Endothelial cell of umbilical vein (primary cell): ENCODE results near the gene UBL7. TPM values are rescaled to one million over a fixed set of nuclear protein-coding genes. Genes with fewer than 3 reads are reported as not detected.

Experiments
- BruUV-seq: library from RNA; stranded (reverse); fragments of 400-500 nt; replicated peaks from 2 replicates; lab custom pipeline; 2021; lab: Mats Ljungman, UMichigan
- CTCF ChIA-PET: fragments of 300-600, 350-600 bp; sonication (Branson Sonifier 250); formaldehyde crosslinking; loops from one replicate; lab custom pipeline; 2021; ENCODE audit warnings: antibody characterized with exemption, inconsistent platforms; lab: Charles Lee
- POLR2A ChIA-PET: fragments of 300-600, 350-600 bp; sonication (Branson Sonifier 250); formaldehyde crosslinking; loops from one replicate; lab custom pipeline; 2021; ENCODE audit warnings: antibody characterized with exemption, inconsistent platforms; lab: Charles Lee
- DNase-seq: peaks from one replicate; pipeline ENCODE4 v3.0.0-alpha.2; 2011; ENCODE audit warnings: low read depth, low spot score
- FAIRE-seq: peaks from 2 replicates; lab custom pipeline; 2011; peaks lifted over from hg19 to GRCh38; lab: Jason Lieb, UNC
- H2AFZ ChIP-seq: 2 replicates; pipeline ENCODE4 v1.6.0; 2012; ENCODE audit warnings: low read depth, low read length, control low read depth, inconsistent platforms
- H3K27ac ChIP-seq: 2 replicates; pipeline ENCODE4 v1.5.1; 2011; ENCODE audit warnings: low read depth, mild to moderate bottlenecking, control low read depth, low read length, moderate library complexity; ENCODE audit not compliant: insufficient read depth
- H3K27me3 ChIP-seq, 2 experiments: 2 replicates each; pipeline versions ENCODE4 v1.6.0 to v1.6.1; 2011; ENCODE audit warnings: low read length in 2 of 2, mixed read lengths in 1 of 2; ENCODE audit not compliant: control insufficient read depth in 2 of 2, insufficient read depth in 2 of 2
- H3K36me3 ChIP-seq, 2 experiments: 2 replicates in 1 of 2; 3 replicates in 1 of 2; pipeline ENCODE4 v1.5.1; 2011; ENCODE audit warnings: low read length in 2 of 2, mild to moderate bottlenecking in 1 of 2, moderate library complexity in 1 of 2; ENCODE audit not compliant: control insufficient read depth in 2 of 2, insufficient read depth in 2 of 2; ENCODE audit errors: extremely low read depth in 1 of 2
- H3K4me1 ChIP-seq: 3 replicates; pipeline ENCODE4 v1.5.1; 2011; ENCODE audit warnings: mild to moderate bottlenecking, low read length; ENCODE audit not compliant: control insufficient read depth, insufficient read depth; ENCODE audit errors: extremely low read depth
- H3K4me2 ChIP-seq: 2 replicates; pipeline ENCODE4 v1.6.1; 2011; ENCODE audit warnings: low read length, control low read depth, mixed read lengths; ENCODE audit not compliant: insufficient read depth
- H3K4me3 ChIP-seq, 3 experiments: fragments of 200-600 bp in 1 of 3; sonication (generic), shearing (Covaris generic) in 1 of 3; replicated peaks in 1 of 3; 2 replicates each; pipeline ENCODE4 v1.5.1; 2011 to 2016; ENCODE audit warnings: control low read depth in 3 of 3, low read length in 3 of 3, mild to moderate bottlenecking in 2 of 3, inconsistent platforms in 1 of 3, low read depth in 1 of 3, moderate library complexity in 1 of 3; ENCODE audit not compliant: insufficient read depth in 1 of 3
- H3K79me2 ChIP-seq: 2 replicates; pipeline ENCODE4 v1.6.0; 2012; ENCODE audit warnings: low read length, inconsistent platforms; ENCODE audit not compliant: control insufficient read depth, insufficient read depth
- H3K9ac ChIP-seq: replicated peaks from 2 replicates; pipeline ENCODE3; 2011; ENCODE audit warnings: low read length, control low read depth; ENCODE audit not compliant: insufficient read depth; ENCODE audit errors: extremely low read depth
- H3K9me1 ChIP-seq: replicated peaks from 3 replicates; pipeline ENCODE4 v1.6.0; 2011; ENCODE audit warnings: mild to moderate bottlenecking, low read length; ENCODE audit not compliant: control insufficient read depth, insufficient read depth; ENCODE audit errors: extremely low read depth
- H3K9me3 ChIP-seq: replicated peaks from 2 replicates; pipeline ENCODE4 v1.5.1; 2012; ENCODE audit warnings: low read length, inconsistent platforms; ENCODE audit not compliant: control insufficient read depth, insufficient read depth
- H4K20me1 ChIP-seq: replicated peaks from 2 replicates; pipeline ENCODE3; 2011; ENCODE audit warnings: mild to moderate bottlenecking, low read length; ENCODE audit not compliant: control insufficient read depth, insufficient read depth; ENCODE audit errors: extremely low read depth
- CTCF ChIP-seq, 2 donors: IDR thresholded peaks; 1 replicate in 1 of 2; 2 replicates in 1 of 2; pipeline ENCODE4 v1.5.1; 2011; ENCODE audit warnings: low read length in 2 of 2, mild to moderate bottlenecking in 2 of 2, moderate library complexity in 2 of 2, control low read depth in 1 of 2, inconsistent platforms in 1 of 2, low read depth in 1 of 2; ENCODE audit not compliant: insufficient read depth in 1 of 2; ENCODE audit errors: extremely low read depth in 1 of 2
- EZH2 ChIP-seq: IDR thresholded peaks from 2 replicates; pipeline ENCODE4 v1.6.1; 2012; ENCODE audit warnings: borderline replicate concordance, low read depth, mild to moderate bottlenecking, moderate library complexity, low read length, inconsistent platforms; ENCODE audit not compliant: severe bottlenecking
- FOS ChIP-seq: IDR thresholded peaks from 2 replicates; pipeline ENCODE4 v1.6.1; 2011; ENCODE audit warnings: mild to moderate bottlenecking, low read length, moderate library complexity, borderline replicate concordance; ENCODE audit not compliant: insufficient read depth
- GATA2 ChIP-seq: IDR thresholded peaks from 2 replicates; pipeline ENCODE4 v1.7.0; 2011; ENCODE audit warnings: low read depth, mild to moderate bottlenecking, moderate library complexity, mixed read lengths, low read length; ENCODE audit not compliant: insufficient read length, insufficient read depth
- JUN ChIP-seq: IDR thresholded peaks from 2 replicates; pipeline ENCODE4 v1.6.1; 2011; ENCODE audit warnings: borderline replicate concordance, low read depth; ENCODE audit not compliant: insufficient read length, insufficient read depth
- MAX ChIP-seq: IDR thresholded peaks from 2 replicates; pipeline ENCODE4 v1.6.1; 2011; ENCODE audit not compliant: insufficient read depth, insufficient read length
- MYC ChIP-seq: IDR thresholded peaks from one replicate; pipeline ENCODE4 v1.6.1; 2011; ENCODE audit warnings: mild to moderate bottlenecking, low read depth, low read length
- POLR2A ChIP-seq: IDR thresholded peaks from 2 replicates; pipeline ENCODE4 v1.6.1; 2012; ENCODE audit warnings: low read depth, mild to moderate bottlenecking, control low read depth, low read length
- POLR2AphosphoS5 ChIP-seq: IDR thresholded peaks from 2 replicates; pipeline ENCODE4 v1.6.1; 2012; ENCODE audit warnings: low read depth, mild to moderate bottlenecking, control low read depth, low read length, moderate library complexity; ENCODE audit not compliant: insufficient read depth
- dilution Hi-C: fragments of 300-500 bp; cut with MboI; formaldehyde crosslinking; loops from one replicate; pipeline ENCODE4 v1.15.0; 2019; ENCODE audit warnings: low sequenced_read_pairs; ENCODE audit not compliant: extremely low pct_ligation_motif_present
- intact Hi-C: fragments of 100-400 bp; cut with micrococcal nuclease; formaldehyde crosslinking; loops from one replicate; pipeline ENCODE4 v1.10.0; 2022
- polyA plus RNA-seq, 4 experiments: library from polyadenylated mRNA; depleted of rRNA in 3 of 4; stranded (reverse) in 3 of 4; unstranded in 1 of 4; fragments of >200 nt; gene quantifications; 2 replicates each; pipeline versions ENCODE4 v1.2.1 to v1.2.3, GENCODE V29; 2011 to 2012; ENCODE audit warnings: missing spikeins in 1 of 4
- total RNA-seq: library from RNA; stranded (reverse); gene quantifications from 2 replicates; pipeline ENCODE4 v1.2.3, GENCODE V29; 2021

UBL7 gene
- total and polyA plus RNA-seq, 2 donors (not counting 3 experiments of a cell fraction or from before 2014, with no cell fraction given): 32.8 to 90.4 TPM

GRCh38 chr15:74496648-74497047, 35.7 kb upstream of the UBL7 start:
- no peak overlapping the region for H3K4me2 ChIP-seq
- POLR2A ChIA-PET: no interaction called here
- intact Hi-C loops: no loop called here

GRCh38 chr15:74490339-74490689, 29.4 kb upstream of the UBL7 start:
- Histone ChIP-seq H3K9me1 (no peaks in the 10 kb centered on the region), H3K27me3 (no peaks in the 10 kb centered on the region), H3K36me3 (no peaks in the 10 kb centered on the region), H4K20me1 (no peaks in the 10 kb centered on the region), H3K4me3 (no peak overlapping the region), H3K4me1 (peaks cover 4% of the 10 kb centered on the region), H3K4me2 (no peak overlapping the region), H3K9me3 (no peaks in the 10 kb centered on the region), H2AFZ (peak overlapping the region; percentile 75), H3K9ac (no peak overlapping the region), H3K27ac (no peak overlapping the region), H3K79me2 (no peaks in the 10 kb centered on the region)
- CTCF ChIA-PET: interaction anchor here (1.0 to 1.7 kb wide), 5 partner anchors 46 to 123 kb away, joined by 3 to 27 read pairs (median 5); partner anchors contain the start of gene CYP11A1
- POLR2A ChIA-PET: no interaction called here
- DNase-seq: no peak
- dilution Hi-C loops (no loop called here), intact Hi-C loops (no loop called here)
- TF ChIP-seq FOS (no peak), MYC (no peak), JUN (no peak), EZH2 (no peak), CTCF (IDR thresholded peaks at IDR 0.05; ENCODE audit: extremely low read depth in 1 of 2, insufficient read depth in 1 of 2, low read depth in 1 of 2, low read length in 2 of 2) (no peak), POLR2AphosphoS5 (no peak), GATA2 (no peak), MAX (no peak), POLR2A (no peak)
- BruUV-seq: no TSS peak
- FAIRE-seq: no peak

More at GRCh38 chr15:74496648-74497047, 35.7 kb upstream of the UBL7 start:
- H3K9ac ChIP-seq: no peak overlapping the region
- no peak overlapping the region for H2AFZ ChIP-seq
- CTCF ChIA-PET: interaction anchor here (1.3 kb wide), 1 partner anchor 114 kb away, joined by 4 read pairs; no protein-coding TSS in a partner anchor
- no peak overlapping the region for H3K4me3 ChIP-seq
- dilution Hi-C loops: no loop called here
- TF ChIP-seq GATA2: no peak
- TF ChIP-seq EZH2: no peak
- no peak overlapping the region for H3K27ac ChIP-seq
- H3K4me1 ChIP-seq: no peaks in the 10 kb centered on the region
- no peak for FAIRE-seq
- no peaks in the 10 kb centered on the region for H3K36me3 ChIP-seq
- H4K20me1 ChIP-seq: no peaks in the 10 kb centered on the region
- no peaks in the 10 kb centered on the region for H3K9me3 ChIP-seq
- H3K27me3 ChIP-seq: no peaks in the 10 kb centered on the region
- DNase-seq: no peak
- no peaks in the 10 kb centered on the region for H3K9me1 ChIP-seq
- BruUV-seq: no TSS peak
- H3K79me2 ChIP-seq: no peaks in the 10 kb centered on the region
